ENCODE measurements around the gene CLDN6. TPM values are rescaled to one million over a fixed set of nuclear protein-coding genes. Genes with fewer than 3 reads are reported as not detected.

CLDN6 gene
- total RNA-seq, 1 experiment from 2014 or later = not detected

GRCh38 chr16:3017344-3017743 is 639 bp downstream of the CLDN6 start:
- no TSS peak for BruUV-seq (replicated peaks)
- ChIA-PET POLR2A (interaction anchor here (1.3 kb wide), 1 partner anchor 12 kb away, joined by 4 read pairs; no protein-coding TSS in a partner anchor), CTCF (no interaction called here)
- H3K27ac Mint-ChIP-seq (ENCODE audit: low read depth, unreplicated experiment) = no peak overlapping the region
- H3K4me1 Mint-ChIP-seq (ENCODE audit: insufficient read depth, unreplicated experiment) = peaks cover 9% of the 10 kb centered on the region
- no peak for TF ChIP-seq CTCF (IDR thresholded peaks at IDR 0.05; ENCODE audit: unreplicated experiment)
- H3K36me3 Mint-ChIP-seq (ENCODE audit: insufficient read depth, unreplicated experiment) = peaks cover 7% of the 10 kb centered on the region
- intact Hi-C loops (cut with micrococcal nuclease) = no loop called here
- no peak for DNase-seq (ENCODE audit: unreplicated experiment)
- H3K4me3 Mint-ChIP-seq (ENCODE audit: unreplicated experiment) = no peak overlapping the region
- no peaks in the 10 kb centered on the region for H3K27me3 Mint-ChIP-seq (ENCODE audit: insufficient read depth, unreplicated experiment)
- H3K9me3 Mint-ChIP-seq (ENCODE audit: unreplicated experiment) = no peaks in the 10 kb centered on the region

- H3K4me1 Mint-ChIP-seq (ENCODE audit: insufficient read depth, unreplicated experiment) = no peaks in the 10 kb centered on the region
- H3K27ac Mint-ChIP-seq (ENCODE audit: low read depth, unreplicated experiment) = no peak overlapping the region
- no peak for TF ChIP-seq CTCF (IDR thresholded peaks at IDR 0.05; ENCODE audit: unreplicated experiment)
- no peak overlapping the region for H3K4me3 Mint-ChIP-seq (ENCODE audit: unreplicated experiment)
- BruUV-seq (replicated peaks) = no TSS peak
- H3K36me3 Mint-ChIP-seq (ENCODE audit: insufficient read depth, unreplicated experiment) = no peaks in the 10 kb centered on the region
- H3K27me3 Mint-ChIP-seq (ENCODE audit: insufficient read depth, unreplicated experiment) = no peaks in the 10 kb centered on the region
- intact Hi-C loops (cut with micrococcal nuclease) = no loop called here
- ChIA-PET CTCF (no interaction called here), POLR2A (no interaction called here)
- no peaks in the 10 kb centered on the region for H3K9me3 Mint-ChIP-seq (ENCODE audit: unreplicated experiment)
- DNase-seq (ENCODE audit: unreplicated experiment) = no peak
These were observed 2.0 kb downstream of the CLDN6 start for GRCh38 chr16:3015865-3016521.

- Mint-ChIP-seq H3K9me3 (ENCODE audit: unreplicated experiment) (no peaks in the 10 kb centered on the region), H3K27ac (ENCODE audit: low read depth, unreplicated experiment) (no peak overlapping the region), H3K27me3 (ENCODE audit: insufficient read depth, unreplicated experiment) (no peaks in the 10 kb centered on the region), H3K4me3 (ENCODE audit: unreplicated experiment) (no peak overlapping the region), H3K4me1 (ENCODE audit: insufficient read depth, unreplicated experiment) (no peaks in the 10 kb centered on the region), H3K36me3 (ENCODE audit: insufficient read depth, unreplicated experiment) (no peaks in the 10 kb centered on the region)
- intact Hi-C loops (cut with micrococcal nuclease) = no loop called here
- no peak for DNase-seq (ENCODE audit: unreplicated experiment)
- ChIA-PET CTCF (interaction anchor here (0.6 kb wide), 1 partner anchor 114 kb away, joined by 3 read pairs; no protein-coding TSS in a partner anchor), POLR2A (no interaction called here)
- TF ChIP-seq CTCF (IDR thresholded peaks at IDR 0.05; ENCODE audit: unreplicated experiment) = no peak
- no TSS peak for BruUV-seq (replicated peaks)
These were observed 3.0 kb downstream of the CLDN6 start for GRCh38 chr16:3014971-3015370.

GRCh38 chr16:3013998-3014690 is 3.8 kb downstream of the CLDN6 start:
- ChIA-PET POLR2A (interaction anchor here (0.5 kb wide), 1 partner anchor 33 kb away, joined by 3 read pairs; no protein-coding TSS in a partner anchor), CTCF (interaction anchor here (0.6 to 0.7 kb wide), 3 partner anchors 76 to 98 kb away, joined by 3 to 6 read pairs (median 3); no protein-coding TSS in a partner anchor)
- Mint-ChIP-seq H3K4me3 (ENCODE audit: unreplicated experiment) (no peak overlapping the region), H3K27ac (ENCODE audit: low read depth, unreplicated experiment) (no peak overlapping the region), H3K9me3 (ENCODE audit: unreplicated experiment) (no peaks in the 10 kb centered on the region), H3K36me3 (ENCODE audit: insufficient read depth, unreplicated experiment) (no peaks in the 10 kb centered on the region), H3K27me3 (ENCODE audit: insufficient read depth, unreplicated experiment) (no peaks in the 10 kb centered on the region), H3K4me1 (ENCODE audit: insufficient read depth, unreplicated experiment) (no peaks in the 10 kb centered on the region)
- intact Hi-C loops (cut with micrococcal nuclease) = no loop called here
- TF ChIP-seq CTCF (IDR thresholded peaks at IDR 0.05; ENCODE audit: unreplicated experiment) = no peak
- no TSS peak for BruUV-seq (replicated peaks)
- no peak for DNase-seq (ENCODE audit: unreplicated experiment)
